Measurements from ENCODE around the gene SLC10A3.

SLC10A3 gene

GRCh38 chrX:154490414-154491083 is at the start of gene SLC10A3:
SLC10A3 (minus strand) TSS chrX:154490629; CDS start chrX:154488940, 1,689 bp downstream.
- peak; percentile 92 for DNase-seq (ENCODE audit: low spot score)

- no peak for DNase-seq (ENCODE audit: low spot score)
These were observed 48.6 kb upstream of the SLC10A3 start for GRCh38 chrX:154539077-154539476.

GRCh38 chrX:154535892-154536291 is 45.5 kb upstream of the SLC10A3 start:
- DNase-seq (ENCODE audit: low spot score) = no peak

GRCh38 chrX:154534526-154535322 is 44.3 kb upstream of the SLC10A3 start:
- DNase-seq (ENCODE audit: low spot score) = peak; percentile 82

- DNase-seq (ENCODE audit: low spot score) = no peak
These were observed 42.3 kb upstream of the SLC10A3 start for GRCh38 chrX:154532690-154533089.

GRCh38 chrX:154531626-154532025 is 41.2 kb upstream of the SLC10A3 start:
- DNase-seq (ENCODE audit: low spot score) = no peak

GRCh38 chrX:154530286-154530685 is 39.9 kb upstream of the SLC10A3 start:
- no peak for DNase-seq (ENCODE audit: low spot score)

GRCh38 chrX:154529206-154529612 is 38.8 kb upstream of the SLC10A3 start:
- DNase-seq (ENCODE audit: low spot score) = no peak

GRCh38 chrX:154526901-154527675 is 36.7 kb upstream of the SLC10A3 start:
- DNase-seq (ENCODE audit: low spot score) = peak; percentile 54

- DNase-seq (ENCODE audit: low spot score) = no peak
These were observed 35.4 kb upstream of the SLC10A3 start for GRCh38 chrX:154525606-154526490.

- no peak for DNase-seq (ENCODE audit: low spot score)
These were observed 29.0 kb upstream of the SLC10A3 start for GRCh38 chrX:154519389-154519788.

GRCh38 chrX:154517101-154517781 is 26.8 kb upstream of the SLC10A3 start:
- DNase-seq (ENCODE audit: low spot score) = no peak

- no peak for DNase-seq (ENCODE audit: low spot score)
These were observed 26.2 kb upstream of the SLC10A3 start for GRCh38 chrX:154516656-154517100.

GRCh38 chrX:154515966-154516655 is 25.7 kb upstream of the SLC10A3 start, which contains the start of gene FAM3A:
FAM3A (minus strand) TSS chrX:154516232; CDS start chrX:154515772, 460 bp downstream.
- peak; percentile 80 for DNase-seq (ENCODE audit: low spot score)

GRCh38 chrX:154515090-154515965 is 24.9 kb upstream of the SLC10A3 start:
- no peak for DNase-seq (ENCODE audit: low spot score)

GRCh38 chrX:154513716-154514115 is 23.3 kb upstream of the SLC10A3 start:
- DNase-seq (ENCODE audit: low spot score) = no peak

GRCh38 chrX:154512879-154513553 is 22.6 kb upstream of the SLC10A3 start:
- DNase-seq (ENCODE audit: low spot score) = no peak

- DNase-seq (ENCODE audit: low spot score) = no peak
These were observed 21.3 kb upstream of the SLC10A3 start for GRCh38 chrX:154511761-154512160.

GRCh38 chrX:154509455-154509854 is 19.0 kb upstream of the SLC10A3 start:
- DNase-seq (ENCODE audit: low spot score) = no peak

Measured in iPS-NIHi11 (cell line).